DMS 273 (cell line): Measurements from ENCODE around the gene CCHCR1.

ENCODE experiments used
- DNase-seq: peaks from one replicate; lab custom pipeline; 2025; ENCODE audit not compliant: unreplicated experiment; lab: John Stamatoyannopoulos, UW

The CCHCR1 gene

GRCh38 chr6:31130751-31131150, 26.9 kb downstream of the CCHCR1 start:
- no peak for DNase-seq

GRCh38 chr6:31129130-31129529, 28.5 kb downstream of the CCHCR1 start:
- no peak for DNase-seq

- DNase-seq = peak; percentile 73
These were observed 29.4 kb downstream of the CCHCR1 start for GRCh38 chr6:31128093-31128676.

- DNase-seq = no peak
These were observed 31.0 kb downstream of the CCHCR1 start for GRCh38 chr6:31126396-31127175.

GRCh38 chr6:31125586-31126363, 31.8 kb downstream of the CCHCR1 start:
- DNase-seq = no peak

- DNase-seq = no peak
These were observed 32.4 kb downstream of the CCHCR1 start for GRCh38 chr6:31125162-31125561.

GRCh38 chr6:31122791-31123706, 34.6 kb downstream of the CCHCR1 start:
- DNase-seq = peak; percentile 51

- no peak for DNase-seq
These were observed 36.3 kb downstream of the CCHCR1 start for GRCh38 chr6:31121131-31121790.

- DNase-seq = no peak
These were observed 37.3 kb downstream of the CCHCR1 start, which contains the start of gene CDSN for GRCh38 chr6:31120151-31120915. TSS of gene CDSN (minus strand) at chr6:31120446. CDS start at chr6:31120419, 27 bp downstream.

- no peak for DNase-seq
These were observed 39.4 kb downstream of the CCHCR1 start for GRCh38 chr6:31118178-31118577.

GRCh38 chr6:31116661-31117385, 40.8 kb downstream of the CCHCR1 start:
- no peak for DNase-seq

- DNase-seq = no peak
These were observed 41.6 kb downstream of the CCHCR1 start for GRCh38 chr6:31115941-31116560.

- DNase-seq = peak; percentile 29
These were observed 42.4 kb downstream of the CCHCR1 start for GRCh38 chr6:31114970-31115849.

GRCh38 chr6:31114541-31114878, 43.1 kb downstream of the CCHCR1 start, which contains the start of gene PSORS1C1:
TSS of gene PSORS1C1 (plus strand) at chr6:31114800. CDS start at chr6:31129633, 14,833 bp downstream.
- DNase-seq = no peak

GRCh38 chr6:31113861-31114540, 43.6 kb downstream of the CCHCR1 start:
- DNase-seq = no peak

- DNase-seq = no peak
These were observed 45.1 kb downstream of the CCHCR1 start, which contains the start of gene C6orf15 for GRCh38 chr6:31112478-31112877. TSS of gene C6orf15 (minus strand) at chr6:31112575. CDS start at chr6:31112555, 20 bp downstream.

GRCh38 chr6:31111712-31112111, 45.9 kb downstream of the CCHCR1 start:
- no peak for DNase-seq
